H1 (cell line): ENCODE measurements around the gene KIF2C. TPM values are rescaled to one million over a fixed set of nuclear protein-coding genes. Genes with fewer than 3 reads are reported as not detected.

Experiments used
- CTCF ChIA-PET: fragments of 300-600 bp; sonication (Branson Sonifier 250); formaldehyde crosslinking; loops from one replicate; lab custom pipeline; 2021; ENCODE audit not compliant: partially characterized antibody; lab: Charles Lee
- POLR2A ChIA-PET: fragments of 300-600 bp; sonication (Branson Sonifier 250); formaldehyde crosslinking; loops from one replicate; lab custom pipeline; 2021; ENCODE audit warnings: inconsistent platforms; ENCODE audit not compliant: partially characterized antibody; lab: Charles Lee
- DNase-seq, 2 experiments: peaks; one replicate each; pipeline versions ENCODE4 v3.0.0 to v3.0.0-alpha.2; 2010 to 2022; ENCODE audit warnings: low spot score in 2 of 2, low read depth in 1 of 2, mixed read lengths in 1 of 2
- FAIRE-seq: peaks from 2 replicates; lab custom pipeline; 2011; peaks lifted over from hg19 to GRCh38; lab: Jason Lieb, UNC
- H2AFZ ChIP-seq: 2 replicates; pipeline ENCODE4 v1.8.1; 2012; ENCODE audit warnings: low read length, inconsistent platforms
- H2AK5ac ChIP-seq: 2 replicates; pipeline ENCODE4 v1.6.1; 2013; ENCODE audit warnings: low read depth, low read length
- H2BK120ac ChIP-seq: replicated peaks from 2 replicates; pipeline ENCODE3; 2013; ENCODE audit warnings: low read depth, low read length, inconsistent platforms
- H2BK12ac ChIP-seq: 2 replicates; pipeline ENCODE4 v1.6.1; 2013; ENCODE audit warnings: low read depth, low read length
- H2BK15ac ChIP-seq: 2 replicates; pipeline ENCODE4 v1.6.1; 2013; ENCODE audit warnings: low read length
- H2BK20ac ChIP-seq: 2 replicates; pipeline ENCODE4 v1.6.1; 2013; ENCODE audit warnings: low read length
- H2BK5ac ChIP-seq: 2 replicates; pipeline ENCODE4 v1.6.1; 2013; ENCODE audit warnings: low read depth, low read length
- H3K14ac ChIP-seq: 2 replicates; pipeline ENCODE4 v1.6.1; 2013; ENCODE audit warnings: inconsistent platforms; ENCODE audit not compliant: insufficient read length
- H3K18ac ChIP-seq: 2 replicates; pipeline ENCODE4 v1.6.1; 2013; ENCODE audit warnings: low read length; ENCODE audit errors: extremely low read depth
- H3K23ac ChIP-seq: 2 replicates; pipeline ENCODE4 v1.6.1; 2013; ENCODE audit warnings: inconsistent platforms; ENCODE audit not compliant: insufficient read length
- H3K23me2 ChIP-seq: 2 replicates; pipeline ENCODE4 v1.6.1; 2013; ENCODE audit warnings: low read depth, low read length
- H3K27ac ChIP-seq: 2 replicates; pipeline ENCODE4 v1.6.1; 2011; ENCODE audit warnings: low read depth, low read length, inconsistent platforms
- H3K27me3 ChIP-seq, 4 experiments: replicated peaks in 1 of 4; 1 replicate in 1 of 4; 2 replicates in 3 of 4; pipeline versions ENCODE4 v1.6.1 to v1.8.1; 2011 to 2013; ENCODE audit warnings: low read length in 3 of 4, mild to moderate bottlenecking in 3 of 4, inconsistent platforms in 2 of 4, mixed read lengths in 2 of 4, moderate library complexity in 1 of 4; ENCODE audit not compliant: control insufficient read depth in 3 of 4, insufficient read depth in 3 of 4; ENCODE audit errors: extremely low read depth in 1 of 4
- H3K36me3 ChIP-seq, 4 experiments: 2 replicates each; pipeline versions ENCODE4 v1.6.1 to v1.8.1; 2011 to 2013; ENCODE audit warnings: mild to moderate bottlenecking in 4 of 4, low read length in 3 of 4, moderate library complexity in 2 of 4, control low read depth in 1 of 4, inconsistent platforms in 1 of 4; ENCODE audit not compliant: insufficient read depth in 4 of 4, control insufficient read depth in 2 of 4
- H3K4ac ChIP-seq: replicated peaks from 2 replicates; pipeline ENCODE3; 2013; ENCODE audit warnings: low read length, low read depth, mixed read lengths, inconsistent platforms; ENCODE audit not compliant: insufficient read length
- H3K4me1 ChIP-seq, 4 experiments: replicated peaks in 1 of 4; 1 replicate in 1 of 4; 2 replicates in 3 of 4; pipeline versions ENCODE4 v1.6.1 to v1.8.1; 2011 to 2013; ENCODE audit warnings: low read length in 3 of 4, inconsistent platforms in 2 of 4, mixed read lengths in 1 of 4; ENCODE audit not compliant: insufficient read depth in 4 of 4, control insufficient read depth in 3 of 4
- H3K4me2 ChIP-seq, 2 experiments: 2 replicates each; pipeline versions ENCODE4 v1.6.1 to v1.8.1; 2011 to 2013; ENCODE audit warnings: low read depth in 2 of 2, low read length in 2 of 2, control low read depth in 1 of 2, inconsistent platforms in 1 of 2, mild to moderate bottlenecking in 1 of 2; ENCODE audit not compliant: insufficient read depth in 1 of 2
- H3K4me3 ChIP-seq, 4 experiments: fragments of 200-600, 300-600 bp in 1 of 4; sonication (generic), shearing (Covaris generic), sonication (Bioruptor Twin) in 1 of 4; 2 replicates each; pipeline versions ENCODE4 v1.5.1 to v1.8.1; 2011 to 2016; ENCODE audit warnings: low read length in 4 of 4, low read depth in 3 of 4, control low read depth in 2 of 4, inconsistent platforms in 2 of 4, mild to moderate bottlenecking in 2 of 4, mixed read lengths in 1 of 4, moderate library complexity in 1 of 4; ENCODE audit not compliant: insufficient read depth in 2 of 4; ENCODE audit errors: extremely low read depth in 1 of 4
- H3K56ac ChIP-seq: replicated peaks from 2 replicates; pipeline ENCODE3; 2013; ENCODE audit warnings: low read depth, mild to moderate bottlenecking, mixed read lengths, low read length, inconsistent platforms; ENCODE audit not compliant: insufficient read length
- H3K79me1 ChIP-seq: 2 replicates; pipeline ENCODE4 v1.6.1; 2013; ENCODE audit warnings: low read depth, low read length, control low read depth
- H3K79me2 ChIP-seq, 2 experiments: 2 replicates each; pipeline versions ENCODE4 v1.6.1 to v1.8.1; 2012 to 2013; ENCODE audit warnings: low read length in 2 of 2, mild to moderate bottlenecking in 2 of 2, inconsistent platforms in 1 of 2; ENCODE audit not compliant: insufficient read depth in 2 of 2, control insufficient read depth in 1 of 2
- H3K9ac ChIP-seq, 4 experiments: replicated peaks in 1 of 4; 1 replicate in 1 of 4; 2 replicates in 3 of 4; pipeline versions ENCODE4 v1.6.1 to v1.8.1; 2011 to 2013; ENCODE audit warnings: low read depth in 3 of 4, low read length in 3 of 4, control low read depth in 2 of 4, mild to moderate bottlenecking in 2 of 4, moderate library complexity in 2 of 4, inconsistent platforms in 1 of 4; ENCODE audit errors: extremely low read depth in 1 of 4
- H3K9me3 ChIP-seq, 2 experiments: 2 replicates each; pipeline versions ENCODE4 v1.6.1 to v1.8.1; 2012 to 2013; ENCODE audit warnings: mild to moderate bottlenecking in 2 of 2, moderate library complexity in 2 of 2, control low read depth in 1 of 2, inconsistent platforms in 1 of 2, low read depth in 1 of 2, low read length in 1 of 2, mixed read lengths in 1 of 2; ENCODE audit not compliant: insufficient read depth in 2 of 2
- H4K20me1 ChIP-seq, 2 experiments: replicated peaks in 1 of 2; 2 replicates each; pipeline versions ENCODE3 to v1.8.1; 2011 to 2013; ENCODE audit warnings: inconsistent platforms in 2 of 2, low read length in 2 of 2, mild to moderate bottlenecking in 1 of 2; ENCODE audit not compliant: insufficient read depth in 2 of 2, control insufficient read depth in 1 of 2
- H4K5ac ChIP-seq: 2 replicates; pipeline ENCODE4 v1.6.1; 2013; ENCODE audit warnings: low read length, low read depth, mixed read lengths, inconsistent platforms; ENCODE audit not compliant: insufficient read length
- H4K8ac ChIP-seq: 2 replicates; pipeline ENCODE4 v1.8.0; 2013; ENCODE audit warnings: mild to moderate bottlenecking, moderate library complexity, low read length, inconsistent platforms; ENCODE audit not compliant: insufficient read depth; ENCODE audit errors: extremely low read depth
- H4K91ac ChIP-seq: replicated peaks from 2 replicates; pipeline ENCODE3; 2013; ENCODE audit warnings: low read length, mixed read lengths, inconsistent platforms; ENCODE audit not compliant: insufficient read length
- CTCF ChIP-seq, 3 experiments: IDR thresholded peaks; 1 replicate in 2 of 3; 2 replicates in 1 of 3; pipeline versions ENCODE4 v1.5.1 to v1.6.1; 2011; ENCODE audit warnings: low read length in 3 of 3, mild to moderate bottlenecking in 3 of 3, inconsistent platforms in 2 of 3, low read depth in 1 of 3, moderate library complexity in 1 of 3; ENCODE audit not compliant: insufficient read depth in 1 of 3; ENCODE audit errors: control extremely low read depth in 1 of 3
- E2F6 ChIP-seq: IDR thresholded peaks from 2 replicates; pipeline ENCODE4 v1.6.1; 2012; ENCODE audit warnings: inconsistent platforms
- EP300 ChIP-seq, 2 experiments: IDR thresholded peaks; 1 replicate in 1 of 2; 2 replicates in 1 of 2; pipeline ENCODE4 v1.6.1; 2011 to 2012; ENCODE audit warnings: low read depth in 2 of 2, low read length in 2 of 2, mild to moderate bottlenecking in 2 of 2, borderline replicate concordance in 1 of 2, inconsistent platforms in 1 of 2, moderate library complexity in 1 of 2
- POLR2A ChIP-seq, 2 experiments: IDR thresholded peaks; 1 replicate in 1 of 2; 2 replicates in 1 of 2; pipeline ENCODE4 v1.6.1; 2011; ENCODE audit warnings: low read depth in 2 of 2, low read length in 2 of 2, mild to moderate bottlenecking in 2 of 2; ENCODE audit errors: control extremely low read depth in 1 of 2
- RAD21 ChIP-seq, 2 experiments: IDR thresholded peaks in 1 of 2; conservative IDR thresholded peaks in 1 of 2; 2 replicates each; pipeline ENCODE4 v1.6.1; 2011; ENCODE audit warnings: low read depth in 2 of 2, low read length in 2 of 2, improper control_type of control experiment in 1 of 2, inconsistent platforms in 1 of 2, mild to moderate bottlenecking in 1 of 2, moderate library complexity in 1 of 2
- WGBS, 2 experiments: shearing (Covaris generic) in 1 of 2; methylation state at CpG; one replicate each; pipeline versions ENCODE4 v1.1.6 to v1.1.7; 2013 to 2015; ENCODE audit warnings: low lambda C conversion rate in 2 of 2, mixed read lengths in 2 of 2, inconsistent platforms in 1 of 2, low coverage in 1 of 2, missing lambda C conversion rate in 1 of 2; ENCODE audit not compliant: insufficient replicate concordance in 2 of 2, insufficient coverage in 1 of 2, insufficient read length in 1 of 2; ENCODE audit errors: extremely low coverage in 1 of 2, missing lambda C conversion rate in 1 of 2; 5-methylcytosine and 5-hydroxymethylcytosine counted together
- polyA plus RNA-seq, 7 experiments: library from polyadenylated mRNA; depleted of rRNA in 3 of 7; stranded (reverse) in 5 of 7; unstranded in 2 of 7; fragments of >200 nt in 5 of 7; fragments of 200-250 nt in 2 of 7; gene quantifications; 1 replicate in 5 of 7; 2 replicates in 1 of 7; 4 replicates in 1 of 7; pipeline versions ENCODE4 v1.2.1 to v1.2.3, GENCODE V29; 2011 to 2013; ENCODE audit warnings: missing spikeins in 2 of 7, mixed read lengths in 2 of 7
- total RNA-seq: library from RNA; stranded (reverse); fragmentation: NEBNext Ultra II Directional; extraction: Animal tissue kit (Norgen Biotek cat#: 25700); gene quantifications from 2 replicates; pipeline ENCODE4 v1.2.1, GENCODE V29; 2021

The KIF2C gene
- total and polyA plus RNA-seq, 2 of the 8 experiments (the other 6 are each of a cell fraction or from before 2014, with no cell fraction given), result 41.8 to 68.1 TPM

- WGBS, 2 experiments, result 25% methylated on average over 21 of the region's 71 CpGs; no CpG with 5 or more reads in 1 of the 2 experiments
- peak overlapping the region; percentile 29 to 60 (median 40); a peak in 6 of 7 replicates for H3K9ac ChIP-seq
- no peak for TF ChIP-seq EP300 (IDR thresholded peaks at IDR 0.05; ENCODE audit: borderline replicate concordance in 1 of 2, low read depth in 2 of 2, low read length in 2 of 2)
- peak; percentile 85 for TF ChIP-seq E2F6
- TF ChIP-seq CTCF (IDR thresholded peaks at IDR 0.05; ENCODE audit: control extremely low read depth in 1 of 3, insufficient read depth in 1 of 3, low read depth in 1 of 3, low read length in 3 of 3), result peak in 1 of 3 experiments; percentile 37; a peak in 2 of 4 replicates
- peak; percentile 19 to 30; a peak in 2 of 4 replicates for TF ChIP-seq RAD21 (IDR thresholded peaks at IDR 0.05 in 1 of 2, conservative IDR thresholded peaks at IDR 0.05 in 1 of 2; ENCODE audit: low read depth in 2 of 2, low read length in 2 of 2)
- peak; percentile 46 to 52; a peak in 2 of 3 replicates for TF ChIP-seq POLR2A (IDR thresholded peaks at IDR 0.05; ENCODE audit: control extremely low read depth in 1 of 2, low read depth in 2 of 2, low read length in 2 of 2)
Observed at GRCh38 chr1:44784094-44785028, 44.7 kb downstream of the KIF2C start.

More at GRCh38 chr1:44784094-44785028, 44.7 kb downstream of the KIF2C start:
- peak overlapping the region; percentile 42 for H3K56ac ChIP-seq
- FAIRE-seq (no peak), DNase-seq (peak in 1 of 2 experiments; percentile 80)
- CTCF ChIA-PET, result interaction anchor here (0.7 to 10.4 kb wide), 17 partner anchors 9 to 225 kb away, joined by 3 to 67 read pairs (median 6); partner anchors contain the start of genes BTBD19, PLK3, RNU5D-1 and RPS8
- peak overlapping the region; percentile 24 for H3K14ac ChIP-seq
- H3K79me2 ChIP-seq, result no peaks in the 10 kb centered on the region
- H3K27me3 ChIP-seq, result peaks cover 0 to 7% (median 2%) of the 10 kb centered on the region in 4 experiments; a peak in 3 of 7 replicates
- H3K18ac ChIP-seq, result peak overlapping the region; percentile 76
- H2BK12ac ChIP-seq, result peak overlapping the region; percentile 44; the same call in 1 of the 2 replicates
- POLR2A ChIA-PET, result interaction anchor here (0.7 to 23.6 kb wide), 18 partner anchors 7 to 716 kb away, joined by 3 to 428 read pairs (median 8); partner anchors contain the start of genes BTBD19, CCDC163, DYNLT4 and MMACHC
- H3K4me1 ChIP-seq, result peaks cover 0 to 18% (median 14%) of the 10 kb centered on the region in 4 experiments; a peak in 6 of 7 replicates
- peak overlapping the region; percentile 79; the same call in 1 of the 2 replicates for H2BK5ac ChIP-seq
- H2AFZ ChIP-seq, result peak overlapping the region; percentile 74
- H4K91ac ChIP-seq, result peak overlapping the region; percentile 98
- H3K23ac ChIP-seq, result no peak overlapping the region
- H3K79me1 ChIP-seq, result 0 out of 2 replicates have a peak, but pooled peaks cover 2% of the 10 kb centered on the region
- H3K4me2 ChIP-seq, result peak overlapping the region; percentile 64 to 86
- no peak overlapping the region for H2AK5ac ChIP-seq
- peaks cover 0 to 1% of the 10 kb centered on the region in 2 experiments for H4K20me1 ChIP-seq
- H3K4me3 ChIP-seq, result peak overlapping the region; percentile 27 to 56 (median 42)
- H2BK15ac ChIP-seq, result peak overlapping the region; percentile 72; the same call in 1 of the 2 replicates
- peaks cover 0 to 19% (median 2%) of the 10 kb centered on the region in 4 experiments; a peak in 4 of 8 replicates for H3K36me3 ChIP-seq
- peak overlapping the region; percentile 88 for H4K8ac ChIP-seq
- H2BK20ac ChIP-seq, result no peak overlapping the region; the same call in 1 of the 2 replicates
- H3K9me3 ChIP-seq, result no peaks in the 10 kb centered on the region
- H3K27ac ChIP-seq, result peak overlapping the region; percentile 34; the same call in 1 of the 2 replicates
- peaks cover 6% of the 10 kb centered on the region; the same call in 1 of the 2 replicates for H3K23me2 ChIP-seq
- H2BK120ac ChIP-seq, result peak overlapping the region; percentile 61
- H3K4ac ChIP-seq, result peak overlapping the region; percentile 83
- peak overlapping the region; percentile 63 for H4K5ac ChIP-seq
